ENCODE measurements around the gene MIAT. TPM values are rescaled to one million over a fixed set of nuclear protein-coding genes. Genes with fewer than 3 reads are reported as not detected.

MIAT gene
- total RNA-seq, 1 experiment from 2014 or later = 0.41 TPM

DNA sequence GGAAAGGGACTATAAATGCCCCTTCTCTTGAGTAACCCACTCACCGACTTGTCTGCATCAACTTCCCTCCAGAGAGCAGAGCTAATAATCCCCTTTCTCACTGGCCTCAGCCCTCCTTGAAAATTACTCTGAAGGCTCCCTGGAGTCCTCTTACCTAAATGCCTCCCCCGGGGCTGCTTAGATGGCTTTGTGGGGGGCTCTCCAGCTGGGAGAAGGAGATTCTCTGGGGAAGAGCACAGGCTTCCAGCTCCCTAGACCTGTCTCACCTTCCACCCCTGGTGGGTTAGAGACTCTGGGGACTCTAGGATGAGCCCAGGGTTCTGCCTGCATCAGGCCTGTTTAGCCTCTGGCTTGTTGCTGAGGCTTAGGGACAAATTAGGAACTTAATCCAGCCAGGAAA is 39.8 kb downstream of the MIAT start:
- H3K4me1 ChIP-seq = no peaks in the 10 kb centered on the region
- Mint-ChIP-seq H3K36me3 (ENCODE audit: insufficient read depth, unreplicated experiment) (no peaks in the 10 kb centered on the region), H3K9me3 (ENCODE audit: unreplicated experiment) (no peaks in the 10 kb centered on the region), H3K4me1 (ENCODE audit: low read depth, unreplicated experiment) (no peaks in the 10 kb centered on the region), H3K4me3 (ENCODE audit: unreplicated experiment) (no peak overlapping the region), H3K27me3 (ENCODE audit: insufficient read depth, unreplicated experiment) (peaks cover 4% of the 10 kb centered on the region), H3K27ac (ENCODE audit: unreplicated experiment) (no peak overlapping the region)
- TF ChIP-seq, protein P1, sequence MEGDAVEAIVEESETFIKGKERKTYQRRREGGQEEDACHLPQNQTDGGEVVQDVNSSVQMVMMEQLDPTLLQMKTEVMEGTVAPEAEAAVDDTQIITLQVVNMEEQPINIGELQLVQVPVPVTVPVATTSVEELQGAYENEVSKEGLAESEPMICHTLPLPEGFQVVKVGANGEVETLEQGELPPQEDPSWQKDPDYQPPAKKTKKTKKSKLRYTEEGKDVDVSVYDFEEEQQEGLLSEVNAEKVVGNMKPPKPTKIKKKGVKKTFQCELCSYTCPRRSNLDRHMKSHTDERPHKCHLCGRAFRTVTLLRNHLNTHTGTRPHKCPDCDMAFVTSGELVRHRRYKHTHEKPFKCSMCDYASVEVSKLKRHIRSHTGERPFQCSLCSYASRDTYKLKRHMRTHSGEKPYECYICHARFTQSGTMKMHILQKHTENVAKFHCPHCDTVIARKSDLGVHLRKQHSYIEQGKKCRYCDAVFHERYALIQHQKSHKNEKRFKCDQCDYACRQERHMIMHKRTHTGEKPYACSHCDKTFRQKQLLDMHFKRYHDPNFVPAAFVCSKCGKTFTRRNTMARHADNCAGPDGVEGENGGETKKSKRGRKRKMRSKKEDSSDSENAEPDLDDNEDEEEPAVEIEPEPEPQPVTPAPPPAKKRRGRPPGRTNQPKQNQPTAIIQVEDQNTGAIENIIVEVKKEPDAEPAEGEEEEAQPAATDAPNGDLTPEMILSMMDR (IDR thresholded peaks at IDR 0.05; ENCODE audit: insufficient read depth in 1 of 2, low read depth in 1 of 2, low read length in 1 of 2, severe bottlenecking in 1 of 2, unreplicated experiment in 1 of 2) = no peak
- H3K27me3 ChIP-seq (replicated peaks; ENCODE audit: control insufficient read depth, insufficient read depth, low read length) = no peaks in the 10 kb centered on the region
- intact Hi-C loops (cut with micrococcal nuclease; ENCODE audit: unreplicated experiment) = no loop called here
- no peak overlapping the region for H3K4me3 ChIP-seq (ENCODE audit: low read depth, low read length)
- no peak for DNase-seq
- peaks cover 5% of the 10 kb centered on the region; the same call in 1 of the 2 replicates for H3K9me3 ChIP-seq
- CTCF ChIA-PET = interaction anchor here (0.6 kb wide), 1 partner anchor 24 kb away, joined by 3 read pairs; no protein-coding TSS in a partner anchor
- no TSS peak for BruUV-seq (replicated peaks)
- H3K36me3 ChIP-seq (ENCODE audit: control insufficient read depth, insufficient read depth, low read length) = no peaks in the 10 kb centered on the region
- POLR2A ChIA-PET = no interaction called here

DNA sequence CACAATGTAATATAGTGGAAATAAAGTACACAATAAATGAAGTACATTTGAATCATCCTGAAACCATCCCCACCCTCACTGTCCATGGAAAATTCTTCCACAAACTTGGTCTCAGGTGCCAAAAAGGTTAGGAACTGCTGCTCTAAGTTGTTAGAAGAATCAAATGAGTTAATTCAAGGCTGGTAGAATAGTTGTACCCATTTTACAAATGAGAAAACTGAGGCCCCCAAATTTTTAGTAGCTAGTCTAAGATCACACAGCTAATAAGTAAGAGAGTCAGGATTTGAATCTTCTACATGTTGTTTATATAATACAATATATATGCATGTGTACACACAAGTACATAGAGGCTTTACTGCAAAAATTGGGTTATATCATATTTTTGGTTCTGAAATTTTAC is 43.1 kb downstream of the MIAT start:
- H3K27me3 Mint-ChIP-seq (ENCODE audit: insufficient read depth, unreplicated experiment) = peaks cover 4% of the 10 kb centered on the region
- no peak overlapping the region for H3K27ac Mint-ChIP-seq (ENCODE audit: unreplicated experiment)
- Histone ChIP-seq H3K27me3 (replicated peaks; ENCODE audit: control insufficient read depth, insufficient read depth, low read length) (no peaks in the 10 kb centered on the region), H3K36me3 (ENCODE audit: control insufficient read depth, insufficient read depth, low read length) (no peaks in the 10 kb centered on the region), H3K4me1 (no peaks in the 10 kb centered on the region), H3K9me3 (peaks cover 5% of the 10 kb centered on the region; the same call in 1 of the 2 replicates), H3K4me3 (ENCODE audit: low read depth, low read length) (no peak overlapping the region)
- BruUV-seq (replicated peaks) = no TSS peak
- POLR2A ChIA-PET = no interaction called here
- CTCF ChIA-PET = no interaction called here
- intact Hi-C loops (cut with micrococcal nuclease; ENCODE audit: unreplicated experiment) = no loop called here
- no peak for DNase-seq
- no peaks in the 10 kb centered on the region for H3K9me3 Mint-ChIP-seq (ENCODE audit: unreplicated experiment)
- no peaks in the 10 kb centered on the region for H3K4me1 Mint-ChIP-seq (ENCODE audit: low read depth, unreplicated experiment)
- TF ChIP-seq, protein P1 (IDR thresholded peaks at IDR 0.05; ENCODE audit: insufficient read depth in 1 of 2, low read depth in 1 of 2, low read length in 1 of 2, severe bottlenecking in 1 of 2, unreplicated experiment in 1 of 2) = no peak
- H3K4me3 Mint-ChIP-seq (ENCODE audit: unreplicated experiment) = no peak overlapping the region
- no peaks in the 10 kb centered on the region for H3K36me3 Mint-ChIP-seq (ENCODE audit: insufficient read depth, unreplicated experiment)

DNA sequence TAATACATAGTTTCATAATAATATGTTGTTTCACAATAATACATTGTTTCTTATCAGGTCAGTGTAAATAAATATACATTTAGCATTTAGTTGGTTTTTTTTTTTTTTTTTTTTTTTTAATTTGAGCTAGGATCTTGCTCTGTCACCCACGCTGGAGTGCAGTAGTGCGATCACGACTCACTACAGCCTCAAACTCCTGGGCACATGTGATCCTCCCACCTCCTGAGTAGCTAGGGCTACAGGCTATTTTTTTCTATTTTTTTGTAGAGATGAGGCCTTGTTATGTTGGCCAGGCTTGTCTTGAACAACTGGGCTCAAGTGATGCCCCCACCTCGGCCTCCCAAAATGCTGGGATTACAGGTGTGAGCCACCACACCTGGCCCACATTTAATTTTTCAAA is 43.5 kb downstream of the MIAT start:
- no peaks in the 10 kb centered on the region for H3K4me1 ChIP-seq
- intact Hi-C loops (cut with micrococcal nuclease; ENCODE audit: unreplicated experiment) = no loop called here
- H3K9me3 ChIP-seq = peaks cover 5% of the 10 kb centered on the region; the same call in 1 of the 2 replicates
- H3K9me3 Mint-ChIP-seq (ENCODE audit: unreplicated experiment) = no peaks in the 10 kb centered on the region
- TF ChIP-seq, protein P1 (IDR thresholded peaks at IDR 0.05; ENCODE audit: insufficient read depth in 1 of 2, low read depth in 1 of 2, low read length in 1 of 2, severe bottlenecking in 1 of 2, unreplicated experiment in 1 of 2) = no peak
- no peak overlapping the region for H3K4me3 Mint-ChIP-seq (ENCODE audit: unreplicated experiment)
- no peak overlapping the region for H3K27ac Mint-ChIP-seq (ENCODE audit: unreplicated experiment)
- no peaks in the 10 kb centered on the region for H3K27me3 ChIP-seq (replicated peaks; ENCODE audit: control insufficient read depth, insufficient read depth, low read length)
- POLR2A ChIA-PET = no interaction called here
- peaks cover 4% of the 10 kb centered on the region for H3K27me3 Mint-ChIP-seq (ENCODE audit: insufficient read depth, unreplicated experiment)
- no peak for DNase-seq
- H3K36me3 Mint-ChIP-seq (ENCODE audit: insufficient read depth, unreplicated experiment) = no peaks in the 10 kb centered on the region
- CTCF ChIA-PET = interaction anchor here (0.6 kb wide), 1 partner anchor 191 kb away, joined by 3 read pairs; no protein-coding TSS in a partner anchor
- no TSS peak for BruUV-seq (replicated peaks)
- H3K4me1 Mint-ChIP-seq (ENCODE audit: low read depth, unreplicated experiment) = no peaks in the 10 kb centered on the region
- H3K36me3 ChIP-seq (ENCODE audit: control insufficient read depth, insufficient read depth, low read length) = no peaks in the 10 kb centered on the region
- no peak overlapping the region for H3K4me3 ChIP-seq (ENCODE audit: low read depth, low read length)
